HG03095 (cell line): ENCODE measurements around the gene GRHL3.

ENCODE experiments used
- ATAC-seq: cut with Tn5 transposase; IDR thresholded peaks from one replicate; pipeline ENCODE4 v1.9.1; 2021; ENCODE audit warnings: moderate library complexity; ENCODE audit not compliant: unreplicated experiment

The GRHL3 gene

GRCh38 chr1:24391882-24392603, 72.9 kb downstream of the GRHL3 start:
- ATAC-seq, result peak; percentile 66

GRCh38 chr1:24392604-24392946, 73.4 kb downstream of the GRHL3 start:
- ATAC-seq, result no peak

GRCh38 chr1:24392982-24393650, 74.0 kb downstream of the GRHL3 start:
- ATAC-seq, result no peak

- no peak for ATAC-seq
Measured at GRCh38 chr1:24393892-24394291, 74.7 kb downstream of the GRHL3 start.

- no peak for ATAC-seq
Measured at GRCh38 chr1:24400065-24400464, 80.9 kb downstream of the GRHL3 start.

- ATAC-seq, result no peak
Measured at GRCh38 chr1:24403806-24404205, 84.6 kb downstream of the GRHL3 start.
